GM23338 (cell line): ENCODE data around the gene HIC2.
"Not testable (repeated sequence)": the region's sequence is repeated elsewhere in the genome, so short reads cannot be mapped to it uniquely, and the experiment has no call there.

ENCODE experiments used
- CTCF ChIP-seq, 2 experiments: fragments of 200-600 bp in 1 of 2; sonication (generic) in 1 of 2; conservative IDR thresholded peaks; 2 replicates each; pipeline versions ENCODE4 v1.5.1 to v1.6.1; 2016 to 2017; ENCODE audit warnings: antibody characterized with exemption in 2 of 2, low read depth in 2 of 2, mild to moderate bottlenecking in 2 of 2, moderate library complexity in 1 of 2
- EZH2 ChIP-seq: fragments of 200-600 bp; sonication (generic); IDR thresholded peaks from one replicate; pipeline ENCODE4 v1.8.0; 2017; ENCODE audit warnings: antibody characterized with exemption, mild to moderate bottlenecking, low read depth; ENCODE audit not compliant: unreplicated experiment
- EZH2phosphoT487 ChIP-seq: fragments of 200-600 bp; sonication (generic); IDR thresholded peaks from one replicate; pipeline ENCODE4 v1.8.1; 2018; ENCODE audit warnings: antibody characterized with exemption; ENCODE audit not compliant: unreplicated experiment
- POLR2AphosphoS5 ChIP-seq: IDR thresholded peaks from 2 replicates; pipeline ENCODE4 v1.6.1; 2016; ENCODE audit warnings: antibody characterized with exemption, low read depth
- STAT1 ChIP-seq: IDR thresholded peaks from one replicate; pipeline ENCODE4 v1.6.1; 2016; ENCODE audit warnings: antibody characterized with exemption; ENCODE audit not compliant: unreplicated experiment
- TF ChIP-seq, protein P1 (sequence below): IDR thresholded peaks from one replicate; pipeline ENCODE4 v1.6.1; 2018; ENCODE audit warnings: antibody characterized with exemption; ENCODE audit not compliant: unreplicated experiment

DNA sequence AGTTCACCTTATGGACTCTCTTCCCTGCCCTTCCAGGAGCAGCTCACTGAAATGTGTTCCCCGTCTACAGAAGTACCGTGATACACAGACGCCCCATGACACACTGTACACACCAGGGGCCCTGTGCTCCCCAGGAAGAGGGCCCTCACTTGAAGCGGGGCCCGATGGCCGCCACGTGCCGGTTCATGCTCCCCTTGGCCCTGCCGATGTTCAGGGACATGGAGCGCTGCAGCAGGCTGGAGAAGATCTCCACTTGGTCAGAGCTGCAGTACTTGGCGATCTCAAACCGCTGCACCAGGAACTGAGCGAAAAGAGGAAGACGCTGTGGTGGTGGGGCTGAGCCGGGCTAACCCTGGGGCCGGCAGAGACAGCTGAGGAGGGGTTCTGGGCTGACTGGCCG, 70.6 kb downstream of the HIC2 start:
- TF ChIP-seq CTCF (conservative IDR thresholded peaks at IDR 0.05; ENCODE audit: low read depth in 2 of 2); POLR2AphosphoS5; EZH2; STAT1; EZH2phosphoT487: not testable (repeated sequence)
- TF ChIP-seq, protein P1, sequence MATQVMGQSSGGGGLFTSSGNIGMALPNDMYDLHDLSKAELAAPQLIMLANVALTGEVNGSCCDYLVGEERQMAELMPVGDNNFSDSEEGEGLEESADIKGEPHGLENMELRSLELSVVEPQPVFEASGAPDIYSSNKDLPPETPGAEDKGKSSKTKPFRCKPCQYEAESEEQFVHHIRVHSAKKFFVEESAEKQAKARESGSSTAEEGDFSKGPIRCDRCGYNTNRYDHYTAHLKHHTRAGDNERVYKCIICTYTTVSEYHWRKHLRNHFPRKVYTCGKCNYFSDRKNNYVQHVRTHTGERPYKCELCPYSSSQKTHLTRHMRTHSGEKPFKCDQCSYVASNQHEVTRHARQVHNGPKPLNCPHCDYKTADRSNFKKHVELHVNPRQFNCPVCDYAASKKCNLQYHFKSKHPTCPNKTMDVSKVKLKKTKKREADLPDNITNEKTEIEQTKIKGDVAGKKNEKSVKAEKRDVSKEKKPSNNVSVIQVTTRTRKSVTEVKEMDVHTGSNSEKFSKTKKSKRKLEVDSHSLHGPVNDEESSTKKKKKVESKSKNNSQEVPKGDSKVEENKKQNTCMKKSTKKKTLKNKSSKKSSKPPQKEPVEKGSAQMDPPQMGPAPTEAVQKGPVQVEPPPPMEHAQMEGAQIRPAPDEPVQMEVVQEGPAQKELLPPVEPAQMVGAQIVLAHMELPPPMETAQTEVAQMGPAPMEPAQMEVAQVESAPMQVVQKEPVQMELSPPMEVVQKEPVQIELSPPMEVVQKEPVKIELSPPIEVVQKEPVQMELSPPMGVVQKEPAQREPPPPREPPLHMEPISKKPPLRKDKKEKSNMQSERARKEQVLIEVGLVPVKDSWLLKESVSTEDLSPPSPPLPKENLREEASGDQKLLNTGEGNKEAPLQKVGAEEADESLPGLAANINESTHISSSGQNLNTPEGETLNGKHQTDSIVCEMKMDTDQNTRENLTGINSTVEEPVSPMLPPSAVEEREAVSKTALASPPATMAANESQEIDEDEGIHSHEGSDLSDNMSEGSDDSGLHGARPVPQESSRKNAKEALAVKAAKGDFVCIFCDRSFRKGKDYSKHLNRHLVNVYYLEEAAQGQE: not testable (repeated sequence)
